Measurements from ENCODE around the gene GEMIN7. TPM values are rescaled to one million over a fixed set of nuclear protein-coding genes. Genes with fewer than 3 reads are reported as not detected.

GEMIN7 gene
- total RNA-seq, 1 experiment from 2014 or later, result 46.0 TPM

GRCh38 chr19:45128146-45128545, 49.1 kb downstream of the GEMIN7 start:
- no peak overlapping the region for H3K27ac Mint-ChIP-seq
- Histone ChIP-seq H3K79me1 (ENCODE audit: insufficient read depth, low read depth, low read length, poor library complexity, severe bottlenecking) (peaks cover 6% of the 10 kb centered on the region), H4K91ac (ENCODE audit: insufficient read length, low read depth, low read length) (no peak overlapping the region), H3T11ph (ENCODE audit: low read length) (no peak overlapping the region), H4K20me1 (ENCODE audit: control insufficient read depth, insufficient read depth, insufficient read length) (no peaks in the 10 kb centered on the region), H2BK5ac (ENCODE audit: insufficient read length, low read length) (no peak overlapping the region), H3K27me3 (ENCODE audit: insufficient read depth, low read length) (no peaks in the 10 kb centered on the region), H3K4ac (ENCODE audit: low read depth, low read length) (no peak overlapping the region), H3K79me2 (ENCODE audit: insufficient read depth, low read length) (no peaks in the 10 kb centered on the region; the same call in 1 of the 2 replicates), H3K4me2 (ENCODE audit: insufficient read depth, insufficient read length, low read length) (no peak overlapping the region), H2AK5ac (ENCODE audit: insufficient read length, low read length) (no peak overlapping the region), H2BK120ac (ENCODE audit: low read depth, low read length, poor library complexity, severe bottlenecking) (no peak overlapping the region), H3K23ac (ENCODE audit: insufficient read length, low read depth, low read length) (no peak overlapping the region), H3K4me1 (ENCODE audit: insufficient read depth, low read length) (no peaks in the 10 kb centered on the region; the same call in 1 of the 2 replicates), H3K9ac (ENCODE audit: extremely low read depth, insufficient read length, low read length) (no peak overlapping the region), H3K56ac (ENCODE audit: insufficient read length, low read depth, low read length) (no peak overlapping the region), H3K14ac (ENCODE audit: insufficient read depth, low read length) (no peak overlapping the region), H2BK20ac (ENCODE audit: low read depth, low read length, poor library complexity, severe bottlenecking) (no peak overlapping the region), H2BK15ac (ENCODE audit: low read depth, low read length) (no peak overlapping the region), H4K5ac (ENCODE audit: insufficient read length, low read depth, low read length) (no peak overlapping the region), H3K9me3 (ENCODE audit: control insufficient read depth, low read depth, low read length) (no peaks in the 10 kb centered on the region), H2BK12ac (ENCODE audit: insufficient read length, low read depth, low read length) (no peak overlapping the region), H2AFZ (ENCODE audit: low read length) (no peak overlapping the region), H3K18ac (ENCODE audit: insufficient read length, low read depth, low read length) (no peak overlapping the region), H4K8ac (replicated peaks; ENCODE audit: insufficient read length, low read depth, low read length) (no peak overlapping the region), H3K27ac (ENCODE audit: insufficient read length, low read depth, low read length) (no peak overlapping the region), H3K23me2 (ENCODE audit: insufficient read length, low read depth, low read length, poor library complexity, severe bottlenecking) (peaks cover 4% of the 10 kb centered on the region)
- H3K4me3 Mint-ChIP-seq, result no peak overlapping the region
- peaks cover 19 to 27% of the 10 kb centered on the region in 2 experiments for H3K4me1 Mint-ChIP-seq
- no peaks in the 10 kb centered on the region; a peak in 2 of 7 replicates for H3K36me3 Mint-ChIP-seq (ENCODE audit: insufficient read depth in 1 of 3, low read depth in 3 of 3)
- no peak for DNase-seq
- no peaks in the 10 kb centered on the region for H3K27me3 Mint-ChIP-seq (ENCODE audit: low read depth)
- no peak for TF ChIP-seq CTCF (conservative IDR thresholded peaks at IDR 0.05)
- whole genome bisulfite sequencing (ENCODE audit: extremely low coverage, insufficient read length, low lambda C conversion rate), result no CpG with 5 or more reads among the region's 5 CpGs
- no peaks in the 10 kb centered on the region for H3K9me3 Mint-ChIP-seq

All from H9 (cell line).